ENCODE data around the gene GSDME. TPM values are rescaled to one million over a fixed set of nuclear protein-coding genes. Genes with fewer than 3 reads are reported as not detected.

GSDME gene
- total RNA-seq (6.6 and 7.1 TPM in 2 replicates), polyA plus RNA-seq (8.4 and 10.0 TPM in 2 replicates)

DNA sequence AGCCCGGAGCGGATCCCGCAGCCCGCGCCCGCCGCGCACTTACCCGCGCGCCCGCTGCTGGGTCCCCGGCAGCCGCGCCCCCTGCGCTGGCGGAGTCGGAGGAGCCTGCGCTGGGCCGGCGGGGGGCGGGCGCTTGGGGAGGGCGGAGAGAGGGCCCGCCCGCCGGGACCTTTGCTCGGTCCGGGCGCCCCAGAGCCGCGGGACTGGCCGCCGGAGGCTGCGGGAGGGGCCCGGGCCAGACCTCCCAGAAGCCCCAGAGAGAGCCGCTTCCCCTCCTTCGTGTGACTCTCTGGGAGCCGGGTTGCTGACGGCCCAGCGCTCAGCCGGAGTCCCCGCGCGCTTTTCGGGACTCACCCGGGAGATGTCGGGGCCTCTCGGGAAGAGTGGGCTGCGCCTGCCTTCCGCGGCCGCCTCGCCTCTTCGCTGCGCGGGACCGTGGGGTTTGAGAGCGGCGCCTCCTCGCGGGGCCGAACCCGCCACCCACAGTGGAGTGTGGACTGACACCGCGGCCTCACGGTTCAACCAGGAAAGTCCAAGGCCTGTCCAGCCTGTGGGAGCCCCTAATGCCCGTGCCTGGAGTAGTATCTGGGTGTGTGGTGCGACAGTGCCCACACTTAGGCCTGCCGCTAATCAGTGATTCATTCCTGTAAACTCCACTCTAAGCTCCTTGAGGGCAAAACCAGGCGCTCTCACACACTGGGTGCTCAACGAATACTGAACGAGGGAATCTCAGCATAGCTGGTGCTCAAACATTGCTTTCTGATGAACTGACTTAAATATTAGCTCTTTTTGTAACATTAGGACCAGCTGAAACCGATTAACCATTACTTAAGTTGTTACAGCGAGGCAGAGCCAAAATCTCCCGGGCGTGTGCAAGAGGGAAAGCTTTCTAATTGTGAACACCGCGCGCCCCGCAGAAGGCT, at the start of gene GSDME:
TSS of gene GSDME (minus strand) at position 112 of the 923 bp plus-strand sequence. CDS start 7,690 bp downstream, outside the sequence.
- peak; percentile 75 to 80 for DNase-seq (ENCODE audit: low read depth in 1 of 2, low spot score in 1 of 2)

GRCh38 chr7:24802300-24802699, 45.0 kb upstream of the GSDME start:
- no peak overlapping the region for H3K27ac ChIP-seq
- TF ChIP-seq, protein P1, sequence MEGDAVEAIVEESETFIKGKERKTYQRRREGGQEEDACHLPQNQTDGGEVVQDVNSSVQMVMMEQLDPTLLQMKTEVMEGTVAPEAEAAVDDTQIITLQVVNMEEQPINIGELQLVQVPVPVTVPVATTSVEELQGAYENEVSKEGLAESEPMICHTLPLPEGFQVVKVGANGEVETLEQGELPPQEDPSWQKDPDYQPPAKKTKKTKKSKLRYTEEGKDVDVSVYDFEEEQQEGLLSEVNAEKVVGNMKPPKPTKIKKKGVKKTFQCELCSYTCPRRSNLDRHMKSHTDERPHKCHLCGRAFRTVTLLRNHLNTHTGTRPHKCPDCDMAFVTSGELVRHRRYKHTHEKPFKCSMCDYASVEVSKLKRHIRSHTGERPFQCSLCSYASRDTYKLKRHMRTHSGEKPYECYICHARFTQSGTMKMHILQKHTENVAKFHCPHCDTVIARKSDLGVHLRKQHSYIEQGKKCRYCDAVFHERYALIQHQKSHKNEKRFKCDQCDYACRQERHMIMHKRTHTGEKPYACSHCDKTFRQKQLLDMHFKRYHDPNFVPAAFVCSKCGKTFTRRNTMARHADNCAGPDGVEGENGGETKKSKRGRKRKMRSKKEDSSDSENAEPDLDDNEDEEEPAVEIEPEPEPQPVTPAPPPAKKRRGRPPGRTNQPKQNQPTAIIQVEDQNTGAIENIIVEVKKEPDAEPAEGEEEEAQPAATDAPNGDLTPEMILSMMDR (IDR thresholded peaks at IDR 0.05; ENCODE audit: low read depth, low read length): no peak

More for the DNA sequence above, at the start of gene GSDME:
- Histone ChIP-seq H3K27ac (no peak within 1 kb of the TSS), H3K36me3 (no peaks in the 10 kb centered on the region), H3K4me1 (ENCODE audit: low read depth) (no peaks in the 10 kb centered on the region), H3K4me3 (peak within 1 kb of the TSS; percentile 88), H3K9me3 (ENCODE audit: low read depth) (no peaks in the 10 kb centered on the region), H3K27me3 (peaks cover 25% of the 10 kb centered on the region)
- TF ChIP-seq, protein P1 (IDR thresholded peaks at IDR 0.05; ENCODE audit: low read depth, low read length): no peak

DNA sequence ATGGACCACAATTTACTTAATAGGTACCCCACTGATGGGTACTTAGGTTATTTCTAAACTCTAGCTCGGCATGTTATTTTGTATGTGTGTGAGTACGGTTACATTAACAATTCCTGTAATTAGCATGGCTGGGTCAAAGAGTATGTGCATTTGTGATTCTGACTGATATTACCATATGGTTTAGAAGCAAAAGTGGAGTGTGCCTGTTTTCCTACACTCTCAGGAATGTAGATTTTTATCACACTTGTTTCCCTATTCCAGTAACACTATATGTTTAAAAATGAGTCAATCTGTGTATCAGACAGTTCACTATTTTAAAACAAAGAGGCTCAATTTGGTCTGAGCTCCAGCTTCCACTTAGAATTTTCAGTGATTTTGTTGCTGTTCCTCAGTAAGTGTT, 44.6 kb upstream of the GSDME start:
- TF ChIP-seq, protein P1 (IDR thresholded peaks at IDR 0.05; ENCODE audit: low read depth, low read length): no peak
- H3K27me3 ChIP-seq: no peaks in the 10 kb centered on the region
- no peak overlapping the region for H3K27ac ChIP-seq
- no peaks in the 10 kb centered on the region for H3K9me3 ChIP-seq (ENCODE audit: low read depth)
- no peak overlapping the region for H3K4me3 ChIP-seq
- no peaks in the 10 kb centered on the region for H3K4me1 ChIP-seq (ENCODE audit: low read depth)
- DNase-seq (ENCODE audit: low read depth in 1 of 2, low spot score in 1 of 2): no peak
- H3K36me3 ChIP-seq: peaks cover 4% of the 10 kb centered on the region

More at GRCh38 chr7:24802300-24802699, 45.0 kb upstream of the GSDME start:
- H3K4me1 ChIP-seq (ENCODE audit: low read depth): no peaks in the 10 kb centered on the region
- DNase-seq (ENCODE audit: low read depth in 1 of 2, low spot score in 1 of 2): no peak
- H3K4me3 ChIP-seq: no peak overlapping the region
- peaks cover 4% of the 10 kb centered on the region for H3K36me3 ChIP-seq
- no peaks in the 10 kb centered on the region for H3K9me3 ChIP-seq (ENCODE audit: low read depth)
- H3K27me3 ChIP-seq: no peaks in the 10 kb centered on the region

DNA sequence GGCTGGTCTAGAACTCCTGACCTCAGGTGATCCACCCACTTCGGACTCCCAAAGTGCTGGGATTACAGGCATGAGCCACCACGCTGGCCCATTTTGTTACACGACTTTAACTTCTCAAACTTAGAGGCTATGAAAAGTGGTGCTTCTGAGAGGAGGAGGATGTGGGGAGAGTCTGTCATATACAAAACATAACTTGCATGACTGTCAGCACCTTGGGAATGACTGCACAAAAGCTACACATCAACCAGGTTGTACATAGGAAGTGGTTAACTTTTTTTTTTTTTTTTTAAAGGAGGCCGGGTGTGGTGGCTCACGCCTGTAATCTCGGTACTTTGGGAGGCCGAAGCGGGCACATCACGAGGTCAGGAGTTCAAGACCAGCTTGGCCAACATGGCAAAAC, 43.4 kb upstream of the GSDME start:
- Histone ChIP-seq H3K4me1 (ENCODE audit: low read depth) (no peaks in the 10 kb centered on the region), H3K27ac (no peak overlapping the region), H3K36me3 (peaks cover 4% of the 10 kb centered on the region), H3K27me3 (no peaks in the 10 kb centered on the region), H3K4me3 (no peak overlapping the region), H3K9me3 (ENCODE audit: low read depth) (no peaks in the 10 kb centered on the region)
- no peak for DNase-seq (ENCODE audit: low read depth in 1 of 2, low spot score in 1 of 2)
- TF ChIP-seq, protein P1 (IDR thresholded peaks at IDR 0.05; ENCODE audit: low read depth, low read length): no peak

- Histone ChIP-seq H3K4me3 (no peak overlapping the region), H3K27me3 (no peaks in the 10 kb centered on the region), H3K27ac (no peak overlapping the region), H3K9me3 (ENCODE audit: low read depth) (no peaks in the 10 kb centered on the region), H3K36me3 (peaks cover 4% of the 10 kb centered on the region), H3K4me1 (ENCODE audit: low read depth) (no peaks in the 10 kb centered on the region)
- no peak for DNase-seq (ENCODE audit: low read depth in 1 of 2, low spot score in 1 of 2)
- TF ChIP-seq, protein P1 (IDR thresholded peaks at IDR 0.05; ENCODE audit: low read depth, low read length): no peak
Measured at GRCh38 chr7:24800073-24800472, 42.8 kb upstream of the GSDME start.

Measured in cardiac muscle cell (in vitro differentiated cells and primary cell).